Measurements from ENCODE around the gene RBM26.

Gene RBM26

DNA sequence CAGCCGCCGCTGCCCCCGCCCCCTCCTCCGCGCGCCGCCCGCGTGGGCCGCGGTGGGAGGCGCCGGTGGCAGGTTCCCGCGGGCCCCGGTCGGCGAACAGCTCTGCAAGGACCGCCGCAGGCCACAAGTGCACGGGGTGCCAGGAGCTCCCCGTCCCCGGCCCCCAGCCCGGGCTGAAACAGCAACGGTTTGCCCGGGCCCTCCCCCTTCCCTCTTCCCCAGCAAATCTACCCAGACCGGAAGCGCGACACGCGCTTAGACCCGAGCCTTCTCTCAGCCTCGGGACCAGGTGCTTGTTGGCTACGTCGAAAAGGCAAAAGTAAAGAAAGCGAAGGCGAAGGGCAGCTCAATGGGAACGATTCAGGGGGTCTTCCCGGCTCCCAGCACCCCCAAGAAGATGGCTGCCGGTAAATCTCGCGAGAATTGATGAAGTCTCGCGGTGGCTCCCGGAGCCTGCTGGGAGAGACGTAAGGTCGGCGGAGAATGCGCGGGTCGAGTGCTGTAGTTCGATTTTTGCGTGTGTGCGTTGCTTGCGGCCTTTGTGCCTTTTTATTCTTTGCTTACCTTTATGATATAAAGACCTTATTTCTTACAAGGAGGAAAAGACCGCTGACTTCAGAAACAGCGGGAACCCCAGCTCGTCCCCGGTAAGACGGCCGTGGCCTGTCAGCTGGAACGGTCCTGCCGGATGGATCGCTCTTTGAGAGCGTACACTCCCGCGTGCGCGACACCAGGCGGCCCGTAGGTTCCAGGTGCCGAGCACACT, at the start of gene RBM26:
RBM26 (minus strand) TSS at position 425 of the 766 bp plus-strand sequence. CDS start 481 bp downstream, outside the sequence.
- peak; percentile 86 to 95 (median 90) for DNase-seq

GRCh38 chr13:79455331-79455730, 49.3 kb upstream of the RBM26 start:
- no peak for DNase-seq

- DNase-seq = no peak
These were observed 46.3 kb upstream of the RBM26 start for GRCh38 chr13:79452239-79452913.

DNA sequence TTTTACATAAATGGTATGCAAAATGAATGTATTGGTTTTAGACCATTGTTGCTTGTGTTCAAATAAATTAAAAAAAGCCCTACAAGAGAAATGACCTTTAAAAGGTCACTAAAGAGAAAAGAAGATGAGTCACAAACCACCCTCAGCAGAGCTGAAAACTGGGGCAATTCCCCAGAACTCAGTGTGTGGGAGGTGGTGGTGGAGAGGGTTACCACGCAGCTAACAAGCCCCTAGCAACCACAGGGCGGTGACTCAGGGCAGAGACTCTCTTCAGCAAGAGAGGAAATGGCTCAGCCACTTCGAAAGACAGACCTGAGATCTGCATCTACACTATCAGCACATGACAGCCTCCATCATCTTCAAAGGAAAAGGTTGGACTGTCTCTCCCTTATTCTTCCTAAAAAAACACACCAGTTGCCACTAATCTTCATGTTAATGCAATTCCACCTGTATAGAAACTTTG, 45.5 kb upstream of the RBM26 start:
- peak; percentile 24 to 54 (median 35) for DNase-seq

DNA sequence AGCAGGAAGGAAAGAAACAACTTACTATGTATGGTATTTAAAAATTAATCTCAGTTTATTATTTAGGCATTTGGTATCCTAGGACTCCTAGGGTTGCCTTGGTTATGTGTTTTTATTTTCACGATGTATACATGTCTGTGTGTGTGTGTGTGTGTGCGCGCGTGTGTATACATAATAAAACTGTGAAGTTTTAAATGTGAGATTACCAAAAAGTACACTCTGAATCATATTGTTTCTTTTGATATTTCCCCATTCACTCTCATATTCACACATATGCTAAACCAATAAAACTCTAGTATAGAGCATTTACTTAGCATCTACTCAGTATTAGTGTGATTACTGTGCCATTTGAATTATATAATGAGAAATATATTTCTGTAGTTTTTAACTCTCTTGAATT, 44.1 kb upstream of the RBM26 start:
- no peak for DNase-seq

DNA sequence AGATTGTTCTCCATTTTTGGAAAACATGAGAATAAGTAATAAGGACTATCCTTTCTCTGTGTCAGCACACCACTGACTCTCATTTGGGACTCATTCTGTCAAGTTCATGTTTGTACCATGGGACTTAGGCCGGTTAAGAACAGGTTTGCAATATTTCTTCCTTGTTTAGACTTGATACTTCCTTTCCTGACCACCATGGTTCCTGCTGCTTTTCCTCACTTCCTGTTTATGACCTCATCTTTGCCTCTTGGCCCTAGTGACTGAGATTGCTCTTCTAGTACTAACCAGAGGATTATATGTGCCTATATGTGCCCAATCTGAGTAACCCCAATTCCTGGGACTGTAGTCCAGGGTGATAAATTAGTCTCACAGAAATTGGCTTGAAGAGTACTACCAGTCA, 42.4 kb upstream of the RBM26 start:
- DNase-seq = no peak

- no peak for DNase-seq
These were observed 41.7 kb upstream of the RBM26 start for GRCh38 chr13:79447741-79448140.

GRCh38 chr13:79447141-79447540, 41.1 kb upstream of the RBM26 start:
- no peak for DNase-seq

- DNase-seq = peak in 2 of 6 experiments; percentile 11 to 12
These were observed 40.1 kb upstream of the RBM26 start for GRCh38 chr13:79445968-79446645.

GRCh38 chr13:79442706-79443105, 36.7 kb upstream of the RBM26 start:
- DNase-seq = no peak

DNA sequence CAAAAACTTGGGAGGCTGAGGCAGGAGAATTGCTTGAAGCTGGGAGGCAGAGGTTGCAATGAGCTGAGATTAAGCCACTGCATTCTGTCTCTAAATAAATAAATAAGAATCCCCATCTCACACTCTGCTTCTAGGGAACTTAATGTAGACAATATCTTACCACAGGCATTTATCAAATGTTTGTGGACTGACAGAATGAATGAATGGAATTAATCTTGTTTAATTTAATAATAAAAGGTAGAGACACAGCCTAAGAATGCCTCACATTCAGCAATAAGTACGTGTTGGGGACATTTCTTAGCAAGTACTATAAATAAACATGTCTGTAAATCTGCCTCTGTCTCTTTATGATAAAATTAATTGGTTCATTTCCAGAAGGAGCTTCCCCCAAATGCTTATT, 36.2 kb upstream of the RBM26 start:
- no peak for DNase-seq

GRCh38 chr13:79440958-79441528, 35.0 kb upstream of the RBM26 start:
- DNase-seq = no peak

GRCh38 chr13:79439275-79439674, 33.2 kb upstream of the RBM26 start:
- no peak for DNase-seq

DNA sequence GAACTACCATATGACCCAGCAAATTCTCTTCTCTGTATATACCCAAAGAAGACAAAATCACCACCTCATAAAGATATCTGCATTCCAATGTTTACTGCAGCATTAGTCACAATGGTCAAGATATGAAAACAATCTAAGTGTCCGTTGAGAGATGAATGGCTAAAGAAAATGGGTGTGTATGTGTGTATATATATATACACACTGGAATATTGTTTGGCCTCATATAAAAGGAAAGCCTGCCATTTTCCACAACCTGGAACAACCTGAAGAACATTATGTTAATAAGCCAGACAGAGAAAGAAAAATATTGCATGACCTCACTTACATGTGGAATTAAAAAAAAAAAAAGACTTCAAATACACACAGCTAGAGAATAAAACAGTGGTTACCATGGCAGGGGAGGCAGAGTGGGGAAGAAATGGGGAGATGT, 29.5 kb upstream of the RBM26 start:
- DNase-seq = no peak

- DNase-seq = no peak
These were observed 28.5 kb upstream of the RBM26 start for GRCh38 chr13:79434556-79434955.

GRCh38 chr13:79432992-79433391, 26.9 kb upstream of the RBM26 start:
- DNase-seq = no peak

- DNase-seq = no peak
These were observed 26.0 kb upstream of the RBM26 start for GRCh38 chr13:79432086-79432485.

DNA sequence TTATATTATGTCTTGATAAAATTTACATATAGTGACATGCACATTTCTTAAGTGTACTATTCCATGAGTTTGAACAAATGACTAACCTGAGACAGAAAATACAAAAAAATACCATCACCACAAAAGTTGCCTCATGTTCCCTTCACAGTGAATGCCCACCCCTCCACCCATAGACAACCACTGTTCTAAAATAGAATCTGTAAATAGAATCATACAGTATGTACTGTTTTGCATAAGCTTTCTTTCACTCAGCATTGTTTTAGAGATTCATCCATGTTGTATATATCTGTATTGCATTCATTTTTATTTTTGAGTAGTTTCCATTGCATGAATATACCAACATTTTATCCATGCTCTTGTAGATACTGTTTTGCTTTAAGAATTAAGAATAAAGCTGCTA, 23.3 kb upstream of the RBM26 start:
- no peak for DNase-seq

DNA sequence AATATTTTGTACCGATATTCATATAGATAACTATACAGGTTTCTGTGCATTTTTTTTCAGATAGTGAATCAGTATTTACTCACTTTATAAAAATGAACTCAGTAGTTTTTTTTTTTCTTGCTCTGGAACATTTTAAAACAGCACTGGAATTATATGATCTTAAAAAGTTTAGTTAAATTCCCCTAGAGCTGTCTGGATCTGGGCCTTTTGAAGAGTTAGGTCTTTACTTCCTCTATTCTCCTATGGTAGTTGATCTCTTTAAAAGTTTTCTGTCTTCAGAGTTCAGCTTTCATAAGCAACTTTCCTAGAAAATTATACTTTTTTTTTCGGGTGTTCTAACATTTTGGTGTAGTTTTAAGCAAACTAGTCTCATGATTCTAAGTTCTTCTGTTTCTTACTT, 21.8 kb upstream of the RBM26 start:
- DNase-seq = no peak

GRCh38 chr13:79427265-79427664, 21.2 kb upstream of the RBM26 start:
- DNase-seq = no peak

- DNase-seq = peak in 2 of 6 experiments; percentile 44 to 45
These were observed 18.0 kb upstream of the RBM26 start for GRCh38 chr13:79423801-79424642.

GRCh38 chr13:79423340-79423739, 17.3 kb upstream of the RBM26 start:
- no peak for DNase-seq

Measured in stimulated activated naive CD4-positive, alpha-beta T cell (primary cell).